ENCODE data around the gene TSEN2. TPM values are rescaled to one million over a fixed set of nuclear protein-coding genes. Genes with fewer than 3 reads are reported as not detected.
"Not testable (repeated sequence)": the region's sequence is repeated elsewhere in the genome, so short reads cannot be mapped to it uniquely, and the experiment has no call there.

The TSEN2 gene
- total RNA-seq, 1 experiment from 2014 or later: 26.8 TPM

DNA sequence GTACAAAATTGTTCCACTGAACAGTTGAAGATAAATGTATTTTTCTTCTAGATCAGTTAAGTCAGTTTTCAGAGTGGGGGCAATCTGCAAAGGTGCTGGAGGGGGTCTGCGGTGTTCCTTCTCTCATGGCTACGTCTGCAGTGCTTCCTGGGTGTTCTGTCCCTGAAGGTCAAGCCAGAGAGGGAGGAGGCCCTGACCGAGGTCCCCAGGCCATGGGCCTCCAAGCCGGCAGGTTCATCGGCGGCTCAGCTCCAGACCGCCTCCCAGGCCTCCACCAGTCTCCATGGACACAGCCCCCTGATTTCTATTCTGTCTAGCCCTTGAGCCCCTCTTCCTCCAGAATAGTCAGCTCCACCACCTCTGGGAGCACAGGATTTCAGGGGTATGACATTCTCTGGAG, 28.5 kb upstream of the TSEN2 start:
- intact Hi-C loops (cut with micrococcal nuclease; ENCODE audit: unreplicated experiment): no loop called here
- no peak for DNase-seq
- Histone ChIP-seq H3K27me3 (ENCODE audit: insufficient read depth, low read depth) (no peaks in the 10 kb centered on the region), H3K4me3 (no peak overlapping the region), H3K36me3 (ENCODE audit: low read depth) (peaks cover 12% of the 10 kb centered on the region; the same call in 1 of the 2 replicates), H2AFZ (no peak overlapping the region), H3K4me1 (replicated peaks; ENCODE audit: insufficient read depth) (peaks cover 31% of the 10 kb centered on the region), H4K20me1 (ENCODE audit: insufficient read depth) (no peaks in the 10 kb centered on the region), H3K9me3 (ENCODE audit: insufficient read depth, low read depth) (no peaks in the 10 kb centered on the region; the same call in 1 of the 2 replicates), H3K27ac (peak overlapping the region; percentile 83; the same call in 1 of the 2 replicates), H3K4me2 (no peak overlapping the region), H3K9me2 (ENCODE audit: insufficient read depth) (no peaks in the 10 kb centered on the region), H3F3A (ENCODE audit: insufficient read depth, low read depth) (peaks cover 17% of the 10 kb centered on the region), H3K79me2 (ENCODE audit: low read depth) (no peaks in the 10 kb centered on the region)
- CTCF ChIA-PET: no interaction called here
- TF ChIP-seq CTCF (conservative IDR thresholded peaks at IDR 0.05) (no peak), EZH2 (IDR thresholded peaks at IDR 0.05; ENCODE audit: low read depth) (no peak)
- POLR2A ChIA-PET (ENCODE audit: unreplicated experiment): no interaction called here
- no TSS peak for BruUV-seq (replicated peaks)

GRCh38 chr3:12456441-12456840, 27.8 kb upstream of the TSEN2 start:
- POLR2A ChIA-PET (ENCODE audit: unreplicated experiment): no interaction called here
- H2AFZ ChIP-seq: no peak overlapping the region
- no peak overlapping the region for H3K4me2 ChIP-seq
- no TSS peak for BruUV-seq (replicated peaks)
- CTCF ChIA-PET: no interaction called here
- H3F3A ChIP-seq (ENCODE audit: insufficient read depth, low read depth): peaks cover 24% of the 10 kb centered on the region
- no peak overlapping the region for H3K4me3 ChIP-seq
- H3K27me3 ChIP-seq (ENCODE audit: insufficient read depth, low read depth): no peaks in the 10 kb centered on the region
- no peak for TF ChIP-seq CTCF (conservative IDR thresholded peaks at IDR 0.05)
- TF ChIP-seq EZH2 (IDR thresholded peaks at IDR 0.05; ENCODE audit: low read depth): no peak
- peaks cover 8% of the 10 kb centered on the region; the same call in 1 of the 2 replicates for H3K36me3 ChIP-seq (ENCODE audit: low read depth)
- intact Hi-C loops (cut with micrococcal nuclease; ENCODE audit: unreplicated experiment): no loop called here
- H3K4me1 ChIP-seq (replicated peaks; ENCODE audit: insufficient read depth): peaks cover 37% of the 10 kb centered on the region
- no peaks in the 10 kb centered on the region for H3K79me2 ChIP-seq (ENCODE audit: low read depth)
- no peaks in the 10 kb centered on the region for H4K20me1 ChIP-seq (ENCODE audit: insufficient read depth)
- H3K27ac ChIP-seq: no peak overlapping the region
- no peaks in the 10 kb centered on the region; the same call in 1 of the 2 replicates for H3K9me3 ChIP-seq (ENCODE audit: insufficient read depth, low read depth)
- DNase-seq: no peak
- H3K9me2 ChIP-seq (ENCODE audit: insufficient read depth): no peaks in the 10 kb centered on the region

GRCh38 chr3:12457380-12457779, 26.9 kb upstream of the TSEN2 start:
- BruUV-seq (replicated peaks); H4K20me1 ChIP-seq (ENCODE audit: insufficient read depth); H3K27me3 ChIP-seq (ENCODE audit: insufficient read depth, low read depth); H3K27ac ChIP-seq; CTCF ChIA-PET; H3K4me2 ChIP-seq; DNase-seq; H3K4me3 ChIP-seq; H3K9me2 ChIP-seq (ENCODE audit: insufficient read depth); intact Hi-C loops (cut with micrococcal nuclease; ENCODE audit: unreplicated experiment); POLR2A ChIA-PET (ENCODE audit: unreplicated experiment); H2AFZ ChIP-seq; H3K36me3 ChIP-seq (ENCODE audit: low read depth); H3K9me3 ChIP-seq (ENCODE audit: insufficient read depth, low read depth); H3K79me2 ChIP-seq (ENCODE audit: low read depth): not testable (repeated sequence)
- peaks cover 24% of the 10 kb centered on the region for H3F3A ChIP-seq (ENCODE audit: insufficient read depth, low read depth)
- peaks cover 40% of the 10 kb centered on the region for H3K4me1 ChIP-seq (replicated peaks; ENCODE audit: insufficient read depth)

DNA sequence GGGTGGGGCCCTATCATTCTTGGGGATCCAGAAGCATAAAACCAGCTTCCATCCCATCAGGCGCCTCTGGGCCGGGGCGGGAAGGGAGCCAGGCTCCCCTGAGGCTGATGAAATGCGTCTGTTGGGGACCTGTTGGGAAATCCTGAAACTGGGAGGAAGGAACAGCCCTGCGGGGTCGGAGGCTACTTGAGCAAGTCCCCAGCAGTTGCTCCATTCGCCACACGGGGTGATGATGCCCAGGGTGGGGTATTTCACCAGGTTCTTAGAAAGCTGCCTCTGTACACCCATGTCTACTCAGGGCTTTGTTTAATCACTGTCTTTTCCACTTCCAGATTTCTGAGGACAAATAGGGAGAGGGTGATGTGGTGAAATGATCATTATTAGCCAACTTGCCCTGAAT, 25.4 kb upstream of the TSEN2 start:
- Histone ChIP-seq H3K4me3 (no peak overlapping the region), H3F3A (ENCODE audit: insufficient read depth, low read depth) (peaks cover 25% of the 10 kb centered on the region), H3K27ac (no peak overlapping the region), H3K4me1 (replicated peaks; ENCODE audit: insufficient read depth) (peaks cover 30% of the 10 kb centered on the region), H4K20me1 (ENCODE audit: insufficient read depth) (no peaks in the 10 kb centered on the region), H3K79me2 (ENCODE audit: low read depth) (no peaks in the 10 kb centered on the region), H3K36me3 (ENCODE audit: low read depth) (0 out of 2 replicates have a peak, but pooled peaks cover 3% of the 10 kb centered on the region), H3K9me3 (ENCODE audit: insufficient read depth, low read depth) (no peaks in the 10 kb centered on the region), H3K4me2 (no peak overlapping the region), H3K9me2 (ENCODE audit: insufficient read depth) (no peaks in the 10 kb centered on the region), H3K27me3 (ENCODE audit: insufficient read depth, low read depth) (no peaks in the 10 kb centered on the region), H2AFZ (no peak overlapping the region)
- POLR2A ChIA-PET (ENCODE audit: unreplicated experiment): no interaction called here
- intact Hi-C loops (cut with micrococcal nuclease; ENCODE audit: unreplicated experiment): no loop called here
- BruUV-seq (replicated peaks): no TSS peak
- CTCF ChIA-PET: no interaction called here
- DNase-seq: no peak
- no peak for TF ChIP-seq EZH2 (IDR thresholded peaks at IDR 0.05; ENCODE audit: low read depth)
- TF ChIP-seq CTCF (conservative IDR thresholded peaks at IDR 0.05): no peak
